HCT116 (cell line): Measurements from ENCODE around the gene PGC. TPM values are rescaled to one million over a fixed set of nuclear protein-coding genes. Genes with fewer than 3 reads are reported as not detected.

Experiments used
- ATAC-seq: fragments of 200-7000 bp; cut with Tn5 transposase; 2 replicates; pipeline ENCODE4 v1.9.1; 2020; ENCODE audit warnings: mild to moderate bottlenecking, moderate library complexity
- BruUV-seq: library from RNA; stranded (reverse); fragments of 400-500 nt; replicated peaks from 2 replicates; lab custom pipeline; 2021; lab: Mats Ljungman, UMichigan
- CTCF ChIA-PET: fragments of 300-600 bp; sonication (Branson Sonifier 250); formaldehyde crosslinking; loops from one replicate; lab custom pipeline; 2021; ENCODE audit warnings: antibody characterized with exemption; lab: Charles Lee
- POLR2A ChIA-PET: fragments of 300-600, 350-600 bp; sonication (Branson Sonifier 250); formaldehyde crosslinking; loops from one replicate; lab custom pipeline; 2021; ENCODE audit warnings: antibody characterized with exemption; lab: Charles Lee
- RAD21 ChIA-PET, 2 experiments: fragments of 300-600 bp; sonication (Branson Sonifier 250); formaldehyde crosslinking; loops; one replicate each; lab custom pipeline; 2023; ENCODE audit warnings: low total read pairs in 2 of 2; ENCODE audit not compliant: uncharacterized antibody in 2 of 2, unreplicated experiment in 2 of 2, low non-redundant PET in 1 of 2; lab: Charles Lee
- DNase-seq: peaks from one replicate; pipeline ENCODE4 v3.0.0-alpha.2; 2010; ENCODE audit warnings: low read depth, low spot score
- H2AFZ ChIP-seq: fragments of 200-600 bp; shearing (Covaris generic), sonication (generic); 2 replicates; pipeline ENCODE4 v1.6.1; 2017; ENCODE audit warnings: low read depth, mixed run types, mixed read lengths, antibody characterized with exemption, low read length; ENCODE audit not compliant: poor library complexity, severe bottlenecking
- H3K27ac ChIP-seq: 2 replicates; pipeline ENCODE4 v1.5.1; 2012; ENCODE audit warnings: low read depth, low read length
- H3K27me3 ChIP-seq: fragments of 200-600 bp; sonication (generic); 2 replicates; pipeline ENCODE4 v1.6.1; 2016; ENCODE audit warnings: mixed run types, low read length, mixed read lengths; ENCODE audit not compliant: insufficient read depth
- H3K36me3 ChIP-seq, 2 experiments: fragments of 200-500 bp in 1 of 2; fragments of 200-600 bp in 1 of 2; sonication (Bioruptor generic) in 1 of 2; sonication (generic) in 1 of 2; 2 replicates each; pipeline versions ENCODE4 v1.5.1 to v1.6.1; 2014 to 2016; ENCODE audit warnings: low read length in 2 of 2, inconsistent platforms in 1 of 2, mixed read lengths in 1 of 2, mixed run types in 1 of 2; ENCODE audit not compliant: insufficient read depth in 2 of 2, control insufficient read depth in 1 of 2
- H3K4me1 ChIP-seq, 2 experiments: fragments of 200-600 bp in 1 of 2; sonication (generic) in 1 of 2; 2 replicates each; pipeline versions ENCODE4 v1.5.1 to v1.6.1; 2012 to 2017; ENCODE audit warnings: low read length in 2 of 2, inconsistent platforms in 1 of 2, mild to moderate bottlenecking in 1 of 2, mixed read lengths in 1 of 2, mixed run types in 1 of 2, moderate library complexity in 1 of 2; ENCODE audit not compliant: insufficient read depth in 2 of 2, control insufficient read depth in 1 of 2
- H3K4me2 ChIP-seq: fragments of 200-600 bp; sonication (generic); 2 replicates; pipeline ENCODE4 v1.6.1; 2017; ENCODE audit warnings: mixed run types, low read length, mixed read lengths
- H3K4me3 ChIP-seq, 2 experiments: fragments of 200-600 bp in 1 of 2; sonication (generic) in 1 of 2; replicated peaks in 1 of 2; 2 replicates each; pipeline ENCODE4 v1.5.1; 2011 to 2016; ENCODE audit warnings: low read length in 2 of 2, control low read depth in 1 of 2, low read depth in 1 of 2, mild to moderate bottlenecking in 1 of 2, mixed read lengths in 1 of 2, mixed run types in 1 of 2
- H3K79me2 ChIP-seq: fragments of 200-600 bp; sonication (generic); 2 replicates; pipeline ENCODE4 v1.6.1; 2017; ENCODE audit warnings: mild to moderate bottlenecking, mixed run types, low read length, moderate library complexity, mixed read lengths; ENCODE audit not compliant: insufficient read depth
- H3K9ac ChIP-seq: fragments of 200-600 bp; sonication (generic); 2 replicates; pipeline ENCODE4 v1.6.1; 2016; ENCODE audit warnings: low read length, mixed read lengths
- H3K9me2 ChIP-seq: fragments of 200-600 bp; sonication (generic), shearing (Covaris generic); 2 replicates; pipeline ENCODE4 v1.6.1; 2017; ENCODE audit warnings: mixed run types, mild to moderate bottlenecking, moderate library complexity; ENCODE audit not compliant: insufficient read depth
- H3K9me3 ChIP-seq, 2 experiments: fragments of 200-500 bp in 1 of 2; fragments of 200-600 bp in 1 of 2; sonication (Bioruptor generic) in 1 of 2; sonication (generic) in 1 of 2; 2 replicates each; pipeline ENCODE4 v1.6.1; 2014 to 2017; ENCODE audit warnings: low read length in 2 of 2, mixed read lengths in 2 of 2, inconsistent platforms in 1 of 2, low read depth in 1 of 2, mild to moderate bottlenecking in 1 of 2, mixed run types in 1 of 2, moderate library complexity in 1 of 2; ENCODE audit not compliant: control insufficient read depth in 1 of 2, insufficient read depth in 1 of 2
- H4K20me1 ChIP-seq: fragments of 200-600 bp; sonication (generic), shearing (Covaris generic); 2 replicates; pipeline ENCODE4 v1.6.1; 2017; ENCODE audit warnings: mixed run types, mild to moderate bottlenecking, moderate library complexity; ENCODE audit not compliant: insufficient read depth
- ATF3 ChIP-seq: IDR thresholded peaks from 2 replicates; pipeline ENCODE4 v1.6.1; 2012
- CTCF ChIP-seq, 3 experiments: fragments of 200-600 bp in 1 of 3; sonication (generic) in 1 of 3; IDR thresholded peaks in 2 of 3; conservative IDR thresholded peaks in 1 of 3; 2 replicates each; pipeline ENCODE4 v1.5.1; 2012 to 2017; ENCODE audit warnings: low read depth in 2 of 3, low read length in 2 of 3, antibody characterized with exemption in 1 of 3, borderline replicate concordance in 1 of 3, control low read depth in 1 of 3, mild to moderate bottlenecking in 1 of 3, mixed read lengths in 1 of 3, mixed run types in 1 of 3, moderate library complexity in 1 of 3; ENCODE audit not compliant: insufficient read depth in 1 of 3
- EGR1 ChIP-seq: IDR thresholded peaks from 2 replicates; pipeline ENCODE4 v1.6.1; 2012; ENCODE audit warnings: low read depth
- FOSL1 ChIP-seq: IDR thresholded peaks from 2 replicates; pipeline ENCODE4 v1.6.1; 2012; ENCODE audit warnings: low read depth
- JUND ChIP-seq: IDR thresholded peaks from 2 replicates; pipeline ENCODE4 v1.6.1; 2012
- MAX ChIP-seq: IDR thresholded peaks from 2 replicates; pipeline ENCODE4 v1.6.1; 2012
- POLR2AphosphoS5 ChIP-seq: IDR thresholded peaks from 2 replicates; pipeline ENCODE4 v1.6.1; 2011; ENCODE audit warnings: mild to moderate bottlenecking, low read depth, low read length, moderate library complexity
- RAD21 ChIP-seq: IDR thresholded peaks from 2 replicates; pipeline ENCODE4 v1.6.1; 2012; ENCODE audit warnings: low read depth, mild to moderate bottlenecking
- SP1 ChIP-seq: IDR thresholded peaks from 2 replicates; pipeline ENCODE4 v1.6.1; 2012; ENCODE audit warnings: low read depth
- SRF ChIP-seq: IDR thresholded peaks from 2 replicates; pipeline ENCODE4 v1.6.1; 2012; ENCODE audit warnings: low read depth
- intact Hi-C: fragments of 100-400 bp; cut with micrococcal nuclease; formaldehyde crosslinking; loops from 2 replicates; pipeline ENCODE4 v1.10.0; 2022
- total RNA-seq: library from RNA; stranded (reverse); gene quantifications from one replicate; pipeline ENCODE4 v1.2.1, GENCODE V29; 2021; ENCODE audit not compliant: unreplicated experiment

The PGC gene
- total RNA-seq, 1 experiment from 2014 or later: 1.2 TPM

- no peak for TF ChIP-seq SRF
- no peak for TF ChIP-seq FOSL1
- TF ChIP-seq RAD21: no peak
- TF ChIP-seq ATF3: no peak
- TF ChIP-seq POLR2AphosphoS5: no peak
- no peak for TF ChIP-seq EGR1
- TF ChIP-seq SP1: no peak
- TF ChIP-seq MAX: no peak
- TF ChIP-seq, all 23 proteins: peak for 0
Measured at GRCh38 chr6:41777551-41778285, 30.5 kb upstream of the PGC start (continued).

DNA sequence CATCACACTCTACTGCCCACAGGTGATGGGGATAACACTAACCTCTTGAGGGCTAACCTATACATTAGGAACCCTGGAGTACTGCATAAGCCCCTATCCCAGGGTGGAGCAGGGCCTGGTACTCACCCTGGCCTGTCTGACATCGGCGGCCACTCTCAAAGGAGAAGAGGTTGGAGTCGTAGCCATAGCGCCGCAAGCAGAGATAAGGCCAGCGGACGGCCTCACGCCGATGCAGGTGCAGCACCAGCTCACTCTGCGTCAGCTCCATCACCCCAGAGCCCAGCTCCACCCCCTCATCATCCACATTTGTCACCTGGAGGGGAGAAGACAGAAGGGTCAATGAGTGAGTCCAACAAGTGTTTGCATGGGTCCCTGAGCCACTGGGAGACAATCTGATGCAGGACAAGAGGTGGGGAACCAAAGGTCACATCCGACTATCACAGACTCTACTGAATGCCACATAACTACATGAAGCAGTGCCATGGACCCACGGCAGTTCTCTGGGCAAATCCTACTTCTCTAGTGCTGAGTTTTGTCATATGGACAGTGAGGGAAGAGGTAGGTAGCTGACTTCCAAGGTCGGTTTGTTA lies 28.2 kb upstream of the PGC start:
- ChIA-PET POLR2A (no interaction called here), RAD21 (no interaction called here), CTCF (interaction anchor here (1.0 to 1.6 kb wide), 2 partner anchors 41 to 70 kb away, joined by 4 to 5 read pairs; no protein-coding TSS in a partner anchor)
- BruUV-seq: no TSS peak
- H3K27ac ChIP-seq: no peak overlapping the region
- intact Hi-C loops: loop anchor here (10.0 kb wide), 1 partner anchor 171 kb away; no protein-coding TSS in a partner anchor
- no peaks in the 10 kb centered on the region for H3K79me2 ChIP-seq
- DNase-seq (no peak), ATAC-seq (no peak)
- TF ChIP-seq SP1: no peak
- no peak for TF ChIP-seq CTCF (IDR thresholded peaks at IDR 0.05 in 2 of 3, conservative IDR thresholded peaks at IDR 0.05 in 1 of 3; ENCODE audit: borderline replicate concordance in 1 of 3, insufficient read depth in 1 of 3, low read depth in 2 of 3, low read length in 2 of 3)
- no peak for TF ChIP-seq SRF
- no peak for TF ChIP-seq JUND
- no peaks in the 10 kb centered on the region for H3K27me3 ChIP-seq
- no peaks in the 10 kb centered on the region for H4K20me1 ChIP-seq
- H3K9me2 ChIP-seq: no peaks in the 10 kb centered on the region
- no peak overlapping the region for H2AFZ ChIP-seq
- peaks cover 0 to 5% of the 10 kb centered on the region in 2 experiments; a peak in 2 of 4 replicates for H3K36me3 ChIP-seq
- H3K4me2 ChIP-seq: no peak overlapping the region
- no peaks in the 10 kb centered on the region for H3K9me3 ChIP-seq
- H3K4me1 ChIP-seq: peaks cover 4 to 10% of the 10 kb centered on the region in 2 experiments; a peak in 1 of 4 replicates
- H3K4me3 ChIP-seq: no peak overlapping the region
- no peak overlapping the region for H3K9ac ChIP-seq
